Peyer's patch (tissue), 4 donors: Measurements from ENCODE around the gene KBTBD3. TPM values are rescaled to one million over a fixed set of nuclear protein-coding genes. Genes with fewer than 3 reads are reported as not detected.

Source experiments
- DNase-seq, 3 donors: peaks; one replicate each; pipeline ENCODE4 v3.0.0-alpha.2; 2017 to 2019
- H3K27ac ChIP-seq, 4 donors: fragments of 200-600 bp; sonication (generic); one replicate each; pipeline ENCODE4 v1.5.1; 2016 to 2019
- H3K27me3 ChIP-seq, 2 donors: fragments of 200-600 bp; sonication (generic); one replicate each; pipeline ENCODE4 v1.5.1; 2019
- H3K36me3 ChIP-seq, 3 donors: fragments of 200-600 bp; sonication (generic); one replicate each; pipeline ENCODE4 v1.5.1; 2016 to 2019
- H3K4me1 ChIP-seq, 4 donors: fragments of 200-600 bp; sonication (generic); one replicate each; pipeline ENCODE4 v1.5.1; 2016 to 2019
- H3K4me3 ChIP-seq, 4 donors: fragments of 200-600 bp; sonication (generic); 1 replicate in 3 of 4; 2 replicates in 1 of 4; pipeline ENCODE4 v1.5.1; 2016 to 2019; ENCODE audit warnings: mild to moderate bottlenecking in 1 of 4
- H3K9me3 ChIP-seq, 4 donors: fragments of 200-600 bp; sonication (generic); one replicate each; pipeline ENCODE4 v1.5.1; 2016 to 2019; ENCODE audit warnings: mild to moderate bottlenecking in 1 of 4
- CTCF ChIP-seq, 6 experiments: fragments of 450-650 bp in 4 of 6; fragments of 200-600 bp in 2 of 6; sonication (generic) in 1 of 6; IDR thresholded peaks; one replicate each; pipeline ENCODE4 v1.5.1; 2017 to 2019; ENCODE audit warnings: antibody characterized with exemption in 6 of 6, mild to moderate bottlenecking in 3 of 6, moderate library complexity in 1 of 6
- POLR2A ChIP-seq, 2 donors: fragments of 450-650 bp; IDR thresholded peaks; one replicate each; pipeline ENCODE4 v1.5.1; 2017; ENCODE audit warnings: antibody characterized with exemption in 2 of 2, mild to moderate bottlenecking in 2 of 2, moderate library complexity in 2 of 2
- total RNA-seq, 4 donors: library from RNA; depleted of rRNA; stranded (reverse); fragments of >200 nt; gene quantifications; one replicate each; pipeline ENCODE4 v1.1.0, GENCODE V29; 2016

The KBTBD3 gene, protein sequence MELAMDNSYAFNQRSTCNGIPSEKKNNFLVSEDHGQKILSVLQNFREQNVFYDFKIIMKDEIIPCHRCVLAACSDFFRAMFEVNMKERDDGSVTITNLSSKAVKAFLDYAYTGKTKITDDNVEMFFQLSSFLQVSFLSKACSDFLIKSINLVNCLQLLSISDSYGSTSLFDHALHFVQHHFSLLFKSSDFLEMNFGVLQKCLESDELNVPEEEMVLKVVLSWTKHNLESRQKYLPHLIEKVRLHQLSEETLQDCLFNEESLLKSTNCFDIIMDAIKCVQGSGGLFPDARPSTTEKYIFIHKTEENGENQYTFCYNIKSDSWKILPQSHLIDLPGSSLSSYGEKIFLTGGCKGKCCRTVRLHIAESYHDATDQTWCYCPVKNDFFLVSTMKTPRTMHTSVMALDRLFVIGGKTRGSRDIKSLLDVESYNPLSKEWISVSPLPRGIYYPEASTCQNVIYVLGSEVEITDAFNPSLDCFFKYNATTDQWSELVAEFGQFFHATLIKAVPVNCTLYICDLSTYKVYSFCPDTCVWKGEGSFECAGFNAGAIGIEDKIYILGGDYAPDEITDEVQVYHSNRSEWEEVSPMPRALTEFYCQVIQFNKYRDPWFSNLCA
- 10 to 100 TPM in 3 of 4 donors, 1 to 10 TPM in 1; 1.7 to 15.4 (median 11.9) TPM for total RNA-seq

- TF ChIP-seq POLR2A (IDR thresholded peaks at IDR 0.05) (peak; percentile 74 to 77), CTCF (IDR thresholded peaks at IDR 0.05) (peak in 3 of 6 experiments; percentile 24 to 29 (median 25))
- peak; percentile 98 to 99 (median 98) for DNase-seq
- Histone ChIP-seq H3K4me1 (peaks cover 0 to 21% (median 9%) of the 10 kb centered on the region in 4 donors), H3K36me3 (peaks cover 0 to 17% (median 0%) of the 10 kb centered on the region in 3 donors), H3K9me3 (no peaks in the 10 kb centered on the region), H3K27ac (peak within 1 kb of the TSS; percentile 92 to 97 (median 94)), H3K27me3 (no peaks in the 10 kb centered on the region), H3K4me3 (peak within 1 kb of the TSS; percentile 73 to 93 (median 88))
Observed at GRCh38 chr11:106076919-106077608, at the start of gene KBTBD3. KBTBD3 (minus strand) TSS chr11:106077347; CDS start chr11:106059097, 18,250 bp downstream.

- no peak overlapping the region for H3K4me3 ChIP-seq
- TF ChIP-seq POLR2A (IDR thresholded peaks at IDR 0.05) (no peak), CTCF (IDR thresholded peaks at IDR 0.05) (no peak)
- H3K27me3 ChIP-seq: no peaks in the 10 kb centered on the region
Observed at GRCh38 chr11:106121570-106122320, 44.6 kb upstream of the KBTBD3 start.

GRCh38 chr11:106105986-106106385 is 28.8 kb upstream of the KBTBD3 start:
- no peak for DNase-seq
- Histone ChIP-seq H3K27me3 (no peaks in the 10 kb centered on the region), H3K27ac (no peak overlapping the region), H3K4me1 (no peaks in the 10 kb centered on the region), H3K4me3 (no peak overlapping the region), H3K9me3 (no peaks in the 10 kb centered on the region), H3K36me3 (no peaks in the 10 kb centered on the region)
- TF ChIP-seq POLR2A (IDR thresholded peaks at IDR 0.05): no peak
- no peak for TF ChIP-seq CTCF (IDR thresholded peaks at IDR 0.05)

More at GRCh38 chr11:106121570-106122320, 44.6 kb upstream of the KBTBD3 start:
- Histone ChIP-seq H3K36me3 (no peaks in the 10 kb centered on the region), H3K9me3 (no peaks in the 10 kb centered on the region), H3K27ac (no peak overlapping the region), H3K4me1 (no peaks in the 10 kb centered on the region)
- DNase-seq: no peak

DNA sequence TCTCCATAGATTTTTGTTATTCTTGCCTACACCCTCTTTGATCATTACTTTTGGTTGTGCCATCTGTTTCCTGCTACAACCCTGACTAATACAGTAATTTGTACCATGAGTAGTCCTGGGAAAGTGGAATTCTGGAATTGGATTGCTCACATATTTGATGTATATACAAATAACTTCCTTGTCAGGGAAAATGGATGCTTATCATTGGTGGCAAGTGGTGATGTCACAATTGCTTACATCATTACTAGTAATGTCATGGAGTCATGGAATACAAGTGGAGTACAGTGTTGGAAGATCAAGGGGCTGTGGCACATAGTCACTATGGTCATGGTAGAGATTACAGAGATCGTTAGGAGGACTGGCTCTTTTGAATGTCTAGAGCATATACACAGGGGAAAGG is 24.7 kb upstream of the KBTBD3 start:
- no peaks in the 10 kb centered on the region for H3K4me1 ChIP-seq
- no peak for DNase-seq
- H3K27me3 ChIP-seq: no peaks in the 10 kb centered on the region
- H3K4me3 ChIP-seq: no peak overlapping the region
- peaks cover 0 to 11% (median 0%) of the 10 kb centered on the region in 3 donors for H3K36me3 ChIP-seq
- no peak for TF ChIP-seq POLR2A (IDR thresholded peaks at IDR 0.05)
- no peak for TF ChIP-seq CTCF (IDR thresholded peaks at IDR 0.05)
- no peaks in the 10 kb centered on the region for H3K9me3 ChIP-seq
- H3K27ac ChIP-seq: no peak overlapping the region

DNA sequence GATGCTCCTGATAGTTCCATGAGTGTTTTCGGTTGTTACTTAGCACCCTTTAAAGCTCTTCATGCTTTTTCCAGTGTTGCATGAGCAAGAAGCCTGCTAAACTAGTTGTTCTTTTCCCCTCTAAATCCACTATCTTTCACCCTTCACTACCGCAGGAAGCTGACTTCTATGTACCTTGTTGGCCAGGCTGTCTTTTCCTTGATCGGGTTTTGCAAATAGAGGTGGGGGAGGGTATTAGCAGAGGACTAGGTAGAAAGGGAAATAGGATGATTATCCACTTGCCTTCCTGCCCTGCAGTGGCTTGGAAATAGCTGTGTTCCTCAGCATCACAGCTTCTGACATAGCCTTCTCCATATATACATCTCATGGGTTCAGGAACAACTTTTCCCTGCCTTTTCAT is 24.2 kb upstream of the KBTBD3 start:
- TF ChIP-seq CTCF (IDR thresholded peaks at IDR 0.05): no peak
- TF ChIP-seq POLR2A (IDR thresholded peaks at IDR 0.05): no peak
- no peak for DNase-seq

More for the DNA sequence above, 24.2 kb upstream of the KBTBD3 start:
- Histone ChIP-seq H3K27ac (no peak overlapping the region), H3K36me3 (peaks cover 0 to 16% (median 0%) of the 10 kb centered on the region in 3 donors), H3K4me1 (no peaks in the 10 kb centered on the region), H3K4me3 (no peak overlapping the region), H3K9me3 (no peaks in the 10 kb centered on the region), H3K27me3 (no peaks in the 10 kb centered on the region)
